DMS114 treated with DMSO at 0.1 percent for 48 hours (cell line): ENCODE data around the gene TDO2.
"Not testable (repeated sequence)": the region's sequence is repeated elsewhere in the genome, so short reads cannot be mapped to it uniquely, and the experiment has no call there.

Experiments used
- DNase-seq: peaks from one replicate; lab custom pipeline; 2025; ENCODE audit not compliant: unreplicated experiment; lab: John Stamatoyannopoulos, UW

Gene TDO2

GRCh38 chr4:155906554-155907247, 3.2 kb downstream of the TDO2 start:
- no peak for DNase-seq

DNA sequence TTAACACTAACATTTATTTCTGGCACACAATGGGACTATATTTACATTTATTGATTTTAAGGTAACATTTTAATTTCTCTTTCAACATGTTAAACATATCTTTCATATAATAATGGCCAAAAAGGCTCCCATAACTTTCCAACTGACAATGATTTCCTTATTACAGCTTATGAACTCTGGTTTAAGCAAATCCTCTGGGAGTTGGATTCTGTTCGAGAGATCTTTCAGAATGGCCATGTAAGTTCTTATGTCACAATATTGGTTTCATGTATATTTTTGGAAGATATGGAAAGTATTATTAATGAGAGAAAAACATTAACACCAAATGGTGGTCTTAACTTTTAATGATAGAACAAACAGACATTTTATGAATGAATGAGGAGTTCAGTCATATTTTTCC, 4.1 kb downstream of the TDO2 start:
- DNase-seq, result no peak

DNA sequence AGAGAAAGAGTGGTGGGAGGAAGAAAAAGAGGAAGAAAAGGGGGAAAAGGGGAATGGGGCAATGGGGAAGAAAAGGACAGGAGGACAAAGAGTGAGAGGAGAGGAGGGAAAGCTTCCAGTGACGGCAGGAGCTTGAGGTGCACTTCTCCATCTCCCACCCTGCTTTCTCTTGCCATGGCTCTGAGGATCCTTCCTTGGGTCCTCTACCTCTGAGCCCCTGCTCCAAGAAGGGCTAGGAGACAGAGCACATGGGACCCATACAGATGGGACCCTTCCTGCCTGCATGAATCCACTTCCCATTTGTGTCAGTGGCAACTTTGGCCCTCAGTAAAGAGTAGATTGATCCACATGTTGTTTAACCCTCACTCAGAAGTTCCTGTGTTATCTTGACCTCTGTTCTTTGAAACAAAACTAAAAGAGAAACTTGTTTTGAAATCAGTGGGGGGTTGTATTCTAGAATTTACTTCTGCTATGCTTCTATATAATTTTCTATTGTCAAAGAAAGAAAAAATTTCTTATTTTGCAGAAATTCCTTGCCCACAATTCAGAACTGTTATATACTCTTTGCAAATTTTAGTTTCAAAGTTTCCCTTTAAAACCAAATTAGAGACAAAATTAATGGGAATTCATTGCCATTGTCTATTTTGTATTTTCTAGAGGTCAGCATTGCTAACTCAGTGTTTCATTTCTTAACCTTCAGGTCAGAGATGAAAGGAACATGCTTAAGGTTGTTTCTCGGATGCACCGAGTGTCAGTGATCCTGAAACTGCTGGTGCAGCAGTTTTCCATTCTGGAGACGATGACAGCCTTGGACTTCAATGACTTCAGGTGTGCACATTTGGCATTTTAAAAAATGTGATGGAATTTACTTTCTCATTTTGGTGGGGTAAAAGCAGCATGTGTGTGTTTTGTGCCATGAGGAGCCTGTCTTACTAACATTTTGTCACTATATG, 5.0 kb downstream of the TDO2 start:
- no peak for DNase-seq

- DNase-seq, result no peak
Measured at GRCh38 chr4:155909615-155910226, 6.2 kb downstream of the TDO2 start.

- DNase-seq, result no peak
Measured at GRCh38 chr4:155911905-155912304, 8.4 kb downstream of the TDO2 start.

DNA sequence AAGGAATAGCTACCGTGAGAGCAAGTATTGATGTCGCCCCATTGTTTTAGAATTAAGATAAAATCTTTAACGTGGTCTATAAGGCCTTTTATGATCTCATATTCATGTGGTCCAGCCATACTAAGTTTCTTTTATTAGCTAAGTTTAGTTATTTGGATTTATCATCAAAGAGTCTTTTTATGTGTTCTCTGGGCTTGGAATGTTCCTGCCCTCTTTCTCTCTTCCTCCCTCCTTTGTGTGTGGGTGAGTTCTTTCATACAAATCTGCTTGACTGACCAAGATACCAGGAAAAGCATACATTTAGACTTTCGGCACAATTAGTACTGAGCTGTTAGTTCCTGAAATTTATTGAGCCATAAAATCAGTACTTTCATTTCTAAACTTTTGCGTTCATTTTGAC, 11.3 kb downstream of the TDO2 start:
- DNase-seq, result no peak

- DNase-seq, result no peak
Measured at GRCh38 chr4:155921597-155921996, 18.1 kb downstream of the TDO2 start.

GRCh38 chr4:155924637-155925036, 21.1 kb downstream of the TDO2 start:
- no peak for DNase-seq

- DNase-seq, result no peak
Measured at GRCh38 chr4:155929833-155930232, 26.3 kb downstream of the TDO2 start.

- no peak for DNase-seq
Measured at GRCh38 chr4:155930330-155930729, 26.8 kb downstream of the TDO2 start.

- no peak for DNase-seq
Measured at GRCh38 chr4:155931634-155932033, 28.1 kb downstream of the TDO2 start.

GRCh38 chr4:155934634-155935033, 31.1 kb downstream of the TDO2 start:
- DNase-seq, result not testable (repeated sequence)

DNA sequence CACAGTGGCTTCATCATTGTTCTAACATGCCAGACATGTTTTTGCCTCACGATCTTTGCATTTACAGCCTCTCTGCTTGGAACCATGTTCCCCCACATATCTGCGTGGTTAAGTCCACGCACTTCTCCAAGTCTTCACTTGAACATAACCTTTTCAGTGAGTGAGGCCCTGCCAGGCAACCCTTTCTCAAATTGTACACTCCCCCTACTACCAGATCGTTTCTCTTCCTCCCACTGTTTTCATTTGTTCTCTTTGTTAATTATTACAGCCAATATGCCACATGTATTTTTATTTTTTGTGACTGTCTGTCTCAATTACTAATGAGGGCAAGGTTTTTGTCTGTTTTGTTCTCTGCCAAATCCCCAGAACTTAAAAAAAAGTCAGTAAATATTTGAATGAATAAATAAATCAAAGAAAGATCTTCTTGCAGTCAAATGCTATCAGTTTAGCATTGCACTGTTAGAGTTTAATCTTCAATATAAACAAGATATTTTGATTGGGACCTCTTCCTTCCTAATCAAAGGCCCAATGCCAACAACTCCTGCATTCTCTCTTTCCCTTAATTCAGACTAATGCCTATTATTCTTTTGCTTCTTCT, 32.0 kb downstream of the TDO2 start:
- DNase-seq, result no peak

- no peak for DNase-seq
Measured at GRCh38 chr4:155941085-155941790, 37.7 kb downstream of the TDO2 start.

DNA sequence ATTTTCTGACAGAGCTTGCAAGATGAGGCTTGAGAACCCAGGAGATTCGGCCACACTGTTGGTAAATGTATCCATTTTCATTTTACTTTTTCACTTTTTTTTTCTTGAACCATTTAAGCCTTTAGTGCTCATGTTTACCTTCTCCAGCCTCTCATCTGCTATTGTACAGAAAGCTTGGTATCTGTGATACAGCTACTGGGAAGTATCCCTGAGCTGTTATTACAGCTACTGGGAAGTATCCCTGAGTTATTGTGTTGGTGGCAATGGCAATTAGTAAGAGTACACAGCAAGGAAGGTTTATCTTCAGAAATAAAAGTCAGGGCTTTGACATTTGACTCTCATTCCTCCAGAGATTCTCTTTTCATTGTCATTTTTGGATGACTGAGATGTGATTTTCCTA, 38.3 kb downstream of the TDO2 start:
- no peak for DNase-seq

- no peak for DNase-seq
Measured at GRCh38 chr4:155943605-155944291, 40.3 kb downstream of the TDO2 start.

DNA sequence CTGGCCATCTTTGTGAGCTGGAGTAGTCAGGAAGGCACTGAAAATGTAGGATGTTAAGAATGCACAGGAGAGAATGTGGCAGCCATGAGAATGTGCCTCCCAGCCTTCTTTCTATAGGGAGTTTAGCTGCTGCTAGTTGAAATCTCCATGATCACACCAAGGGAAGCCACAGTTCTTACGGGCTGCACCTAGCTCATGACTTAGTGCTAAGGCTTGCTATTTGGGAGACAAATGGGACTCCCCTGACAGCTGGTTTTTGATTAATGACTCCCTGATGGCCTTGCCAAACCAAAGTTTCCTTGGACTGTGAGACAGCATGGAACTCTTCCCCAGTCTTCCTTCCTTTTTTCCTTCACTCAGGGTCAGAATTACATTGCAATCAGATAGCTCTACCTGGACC, 41.0 kb downstream of the TDO2 start:
- no peak for DNase-seq

GRCh38 chr4:155946486-155946885, 43.0 kb downstream of the TDO2 start:
- no peak for DNase-seq

DNA sequence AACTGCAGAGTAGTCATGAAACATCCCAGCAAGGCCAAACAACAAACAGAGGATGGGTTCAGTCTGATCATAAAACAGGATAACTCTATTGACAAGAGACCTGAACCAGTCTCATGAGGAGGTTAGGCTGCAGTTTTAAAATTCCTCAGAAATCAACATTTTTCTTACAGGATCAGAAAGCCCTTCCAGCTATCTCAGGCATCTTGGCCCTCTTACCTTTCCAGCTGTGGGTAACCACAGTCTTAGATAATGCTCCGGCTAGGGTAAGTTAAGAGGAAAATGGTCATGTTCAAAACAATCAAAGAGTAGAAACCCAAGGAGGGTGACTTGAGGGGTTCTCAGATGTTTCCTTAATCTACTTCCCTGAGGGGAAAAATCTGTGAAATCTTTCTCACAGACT, 45.0 kb downstream of the TDO2 start:
- no peak for DNase-seq

GRCh38 chr4:155950461-155950860, 47.0 kb downstream of the TDO2 start:
- DNase-seq, result no peak
